GM15510 (cell line): ENCODE results near the gene STAC.

Experiments used
- POLR2A ChIP-seq: IDR thresholded peaks from 3 replicates; pipeline ENCODE4 v1.6.1; 2011; ENCODE audit warnings: borderline replicate concordance; ENCODE audit not compliant: insufficient read length; ENCODE audit errors: extremely low read depth

Gene STAC, protein sequence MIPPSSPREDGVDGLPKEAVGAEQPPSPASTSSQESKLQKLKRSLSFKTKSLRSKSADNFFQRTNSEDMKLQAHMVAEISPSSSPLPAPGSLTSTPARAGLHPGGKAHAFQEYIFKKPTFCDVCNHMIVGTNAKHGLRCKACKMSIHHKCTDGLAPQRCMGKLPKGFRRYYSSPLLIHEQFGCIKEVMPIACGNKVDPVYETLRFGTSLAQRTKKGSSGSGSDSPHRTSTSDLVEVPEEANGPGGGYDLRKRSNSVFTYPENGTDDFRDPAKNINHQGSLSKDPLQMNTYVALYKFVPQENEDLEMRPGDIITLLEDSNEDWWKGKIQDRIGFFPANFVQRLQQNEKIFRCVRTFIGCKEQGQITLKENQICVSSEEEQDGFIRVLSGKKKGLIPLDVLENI

DNA sequence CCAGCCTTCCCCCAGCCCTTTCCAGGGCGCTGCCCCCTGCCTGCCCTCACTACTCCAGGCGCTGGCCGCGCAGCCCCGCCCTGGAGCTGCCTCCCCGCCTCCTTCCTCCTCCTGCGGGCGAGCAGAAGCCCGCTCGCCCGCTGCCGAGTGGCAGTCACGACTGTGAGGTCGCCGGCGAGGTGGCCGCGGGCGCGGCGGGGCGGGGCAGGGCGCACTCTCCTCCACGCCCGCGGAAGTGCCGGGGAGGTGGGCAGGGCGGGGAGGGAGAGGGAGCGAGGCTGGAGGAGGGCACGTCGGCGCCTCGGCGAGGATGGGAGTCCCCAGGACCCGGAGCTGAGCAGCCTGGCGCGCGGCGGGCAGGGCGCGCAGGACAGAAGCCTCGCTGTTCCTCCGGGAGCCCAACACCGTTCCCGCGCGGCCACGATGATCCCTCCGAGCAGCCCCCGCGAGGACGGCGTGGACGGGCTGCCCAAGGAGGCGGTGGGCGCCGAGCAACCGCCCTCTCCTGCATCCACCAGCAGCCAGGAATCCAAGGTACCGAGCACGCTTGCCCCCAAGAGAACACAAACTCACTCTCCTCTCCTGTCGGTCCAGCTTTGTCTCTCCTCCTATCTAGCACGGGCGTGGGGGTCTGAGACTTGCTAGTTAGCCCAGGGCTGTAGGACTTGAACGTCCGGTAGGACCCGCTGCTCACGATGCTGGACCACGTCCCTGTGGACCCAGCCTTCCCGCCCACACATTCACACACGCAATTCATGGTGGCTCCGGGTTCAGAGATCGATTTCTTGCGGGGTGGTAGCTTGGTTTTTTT, at the start of gene STAC:
TSS of gene STAC (plus strand) at position 284 of the 811 bp plus-strand sequence. CDS start at position 424, 140 bp downstream.
- no peak for TF ChIP-seq POLR2A

DNA sequence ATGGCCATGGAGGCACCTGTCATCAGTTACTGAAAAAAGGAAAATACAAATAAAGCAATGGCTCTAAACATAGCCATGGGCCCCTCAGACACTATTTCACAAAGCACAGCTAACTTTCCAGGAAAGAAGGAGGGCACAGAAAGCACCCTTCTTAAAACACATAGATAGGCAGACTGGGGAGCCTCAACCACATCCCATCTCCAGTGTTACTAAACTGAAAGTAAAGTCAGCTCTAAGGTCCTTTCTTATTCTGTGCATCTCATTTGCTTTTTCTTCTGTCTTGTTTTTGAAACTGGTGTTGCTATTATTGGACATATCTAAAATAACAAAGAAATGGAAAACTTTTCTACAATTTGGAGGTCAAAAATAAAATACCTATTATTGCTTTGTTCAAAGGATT, 48.2 kb upstream of the STAC start:
- no peak for TF ChIP-seq POLR2A

DNA sequence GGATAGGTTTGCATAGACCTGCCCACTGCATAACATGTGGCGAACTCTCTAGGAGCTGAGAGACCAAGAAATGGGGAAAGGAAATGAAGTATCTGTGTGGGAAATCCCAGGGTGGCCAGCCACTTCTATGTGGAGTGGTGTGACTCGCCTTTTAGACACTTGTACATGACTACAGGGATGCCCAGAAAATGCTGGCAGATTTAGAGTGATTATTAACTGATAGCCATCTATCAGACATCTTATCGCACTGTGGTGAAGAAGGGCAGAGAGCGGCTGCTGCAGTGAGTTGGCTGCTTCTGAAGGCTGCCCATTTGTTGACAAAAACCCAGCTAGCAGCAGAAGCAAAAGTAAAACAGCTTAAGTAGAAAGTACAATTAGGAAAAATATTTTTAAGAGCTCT, 18.1 kb upstream of the STAC start:
- no peak for TF ChIP-seq POLR2A

DNA sequence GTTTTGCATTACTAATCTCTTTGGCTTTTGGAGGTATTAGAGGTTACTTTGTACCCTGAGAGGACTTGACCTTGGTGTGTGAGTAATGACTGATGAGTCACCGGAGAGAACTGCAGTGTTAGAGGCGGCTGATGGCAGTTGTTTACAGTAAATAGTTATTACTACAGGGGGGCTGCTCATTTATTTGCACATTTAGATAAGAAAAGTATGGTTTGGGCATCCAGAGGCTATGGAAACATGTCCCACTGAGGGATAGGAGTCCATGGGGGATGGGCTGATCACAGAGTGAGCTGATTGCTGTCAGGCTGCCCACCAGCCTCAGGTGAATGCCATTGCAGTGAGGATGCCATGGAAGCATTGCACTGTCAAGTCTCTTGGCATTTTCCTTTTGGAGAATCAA, 17.3 kb upstream of the STAC start:
- TF ChIP-seq POLR2A = no peak

DNA sequence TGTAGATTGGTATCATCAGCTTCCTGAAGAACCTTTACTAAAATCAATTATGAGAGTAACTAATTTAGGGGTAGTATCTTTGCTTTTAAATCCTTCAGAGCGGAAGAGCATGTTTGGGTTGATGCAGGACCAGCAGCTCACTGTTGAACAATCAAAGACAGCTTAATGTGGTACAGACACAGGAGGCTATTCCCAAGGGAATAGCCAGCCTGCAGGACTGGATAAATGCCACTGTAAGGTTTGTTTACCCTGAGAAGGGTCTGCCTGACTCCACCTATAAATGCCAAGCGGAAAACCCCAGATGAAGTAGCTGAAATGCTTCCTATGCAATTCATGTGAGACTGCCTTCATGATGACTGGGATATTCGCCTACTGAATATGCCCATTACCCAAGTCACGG, 16.0 kb upstream of the STAC start:
- no peak for TF ChIP-seq POLR2A

DNA sequence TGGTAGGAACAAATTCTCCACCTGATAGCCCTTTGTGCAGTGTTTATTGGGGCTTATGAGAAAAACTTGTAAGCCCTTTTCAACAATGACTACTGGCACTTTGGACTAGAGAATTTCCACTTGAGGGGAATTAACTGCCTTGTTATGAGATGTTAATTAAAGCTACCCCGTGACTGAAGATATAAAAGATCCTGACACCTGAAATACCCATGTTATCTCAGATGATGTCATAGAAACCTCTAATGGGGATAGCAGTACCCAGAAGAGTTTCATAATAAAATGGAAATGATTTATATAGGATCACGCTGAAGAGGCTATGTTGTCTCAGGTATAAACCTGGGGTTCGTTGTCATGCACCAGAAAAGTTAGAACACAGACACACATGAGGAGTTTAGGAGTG, 14.5 kb upstream of the STAC start:
- no peak for TF ChIP-seq POLR2A

DNA sequence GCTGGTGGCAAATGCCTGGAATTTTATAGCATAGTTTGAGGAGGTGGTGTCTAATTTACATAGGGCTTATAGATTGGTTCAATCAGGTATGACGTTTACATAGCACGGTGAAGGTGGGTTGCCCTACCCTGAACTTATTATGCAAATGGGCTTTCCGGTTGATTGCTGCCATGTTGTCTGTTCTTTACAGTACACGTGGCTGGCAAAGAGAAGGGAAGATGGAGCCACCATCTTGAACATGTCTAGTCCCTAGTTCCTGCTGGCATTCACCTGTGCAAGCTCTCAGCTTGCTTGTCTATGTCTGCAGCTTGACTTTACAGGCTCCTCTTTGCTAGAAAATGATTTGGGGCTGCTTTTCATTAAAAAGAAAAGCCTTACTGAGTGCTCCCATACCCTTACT, 14.0 kb upstream of the STAC start:
- TF ChIP-seq POLR2A = no peak

DNA sequence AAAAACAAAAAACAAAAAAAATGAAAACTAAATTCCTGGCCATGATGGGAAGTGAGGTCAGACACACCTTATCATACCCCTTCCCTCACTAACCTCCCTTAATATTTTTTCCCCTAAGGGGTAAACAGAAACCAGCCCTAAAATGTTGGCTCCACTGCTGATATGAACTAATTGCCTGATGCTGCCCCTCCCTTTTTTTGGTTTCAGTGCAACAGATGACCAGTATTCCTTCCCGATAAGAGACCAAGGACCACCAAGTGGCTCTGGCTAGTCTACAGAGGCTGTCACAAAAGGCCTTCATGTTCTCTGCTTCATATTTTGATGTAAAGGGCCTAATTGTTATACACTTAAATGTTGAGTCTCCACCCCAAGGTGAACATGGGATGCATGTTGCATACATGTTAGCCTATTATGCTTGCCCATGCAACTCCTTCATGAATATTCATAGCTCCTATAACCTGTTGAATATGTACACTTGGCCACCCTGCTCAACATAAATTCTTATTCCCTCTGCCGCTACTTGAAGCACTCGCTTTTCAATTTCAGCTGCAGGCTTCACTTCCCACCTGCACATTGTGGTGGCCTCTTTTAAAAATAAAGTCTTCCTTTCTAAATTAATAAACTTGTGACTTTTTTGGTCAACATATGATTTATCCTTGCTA, 12.3 kb upstream of the STAC start:
- TF ChIP-seq POLR2A = no peak

DNA sequence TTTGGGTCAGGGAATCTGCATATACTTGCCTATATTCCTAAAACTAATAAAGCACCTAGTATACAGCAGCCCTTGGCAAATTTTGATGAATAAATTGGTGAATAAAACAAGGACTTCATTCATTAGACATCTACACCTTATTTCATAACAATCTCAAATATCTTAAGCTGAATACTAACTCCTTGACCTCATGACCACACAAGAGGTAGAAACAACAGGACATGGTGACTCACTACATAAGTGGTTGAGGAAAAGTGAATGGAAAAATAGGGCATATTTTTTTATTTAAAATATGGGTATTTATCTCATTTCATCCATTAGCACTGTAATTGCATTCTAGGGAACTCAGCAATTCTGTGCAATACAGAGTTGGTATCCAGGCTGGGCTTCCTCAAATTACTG, 7.8 kb upstream of the STAC start:
- TF ChIP-seq POLR2A = no peak

DNA sequence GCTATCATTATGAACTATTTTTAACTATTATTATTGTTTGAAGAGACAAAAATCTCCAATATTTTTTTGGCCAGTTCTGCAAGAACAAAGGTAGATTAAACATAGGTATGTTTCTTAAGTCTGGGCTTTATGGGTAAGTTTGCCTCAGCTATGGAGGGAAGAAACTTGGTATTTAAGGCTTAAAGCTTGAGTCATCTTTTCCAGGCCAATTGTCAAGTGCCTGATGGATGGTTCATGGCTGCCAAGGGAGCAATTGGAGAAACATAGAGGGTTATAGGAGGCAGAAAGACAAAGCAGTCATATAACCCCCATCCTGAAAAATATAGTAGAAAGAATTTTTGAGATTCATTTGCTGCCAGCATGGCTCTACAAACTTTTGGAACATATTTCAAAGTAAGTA, 7.2 kb upstream of the STAC start:
- no peak for TF ChIP-seq POLR2A

DNA sequence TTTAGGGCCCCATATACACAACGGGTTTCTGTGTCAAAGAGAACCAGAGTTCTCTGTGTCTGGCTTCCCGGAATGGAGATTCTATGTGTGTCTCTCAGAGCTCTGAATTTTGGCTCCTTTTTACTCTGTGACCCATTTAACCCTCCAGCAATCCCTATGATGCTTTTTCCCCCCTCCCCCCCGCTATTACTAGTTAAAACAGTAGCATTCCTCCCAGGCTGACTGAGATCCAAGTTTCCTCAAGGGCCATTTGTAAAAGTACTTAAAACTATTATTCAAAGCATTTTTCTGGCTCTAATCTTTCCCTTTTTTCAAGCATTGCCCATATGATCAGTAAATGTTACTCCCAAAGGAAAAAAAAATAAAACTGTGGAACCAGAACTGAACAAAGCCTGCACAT, 6.6 kb upstream of the STAC start:
- no peak for TF ChIP-seq POLR2A

DNA sequence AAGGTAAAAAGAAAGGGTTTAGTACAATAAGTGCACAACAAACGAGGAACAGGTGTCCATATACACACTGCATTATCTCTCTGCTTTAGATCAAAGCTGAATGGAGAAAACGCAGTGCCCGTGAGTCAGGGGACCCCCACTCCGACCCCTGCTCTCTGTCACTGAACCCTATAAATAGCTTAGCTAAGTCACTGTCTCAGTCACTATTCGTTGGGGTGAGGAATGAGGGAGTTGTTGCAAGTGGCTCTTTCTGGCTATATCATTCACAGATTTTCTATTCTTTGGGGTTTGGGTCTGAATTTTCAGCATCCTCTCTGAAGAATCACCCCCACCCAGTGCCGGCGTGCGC, 458 bp upstream of the STAC start:
- no peak for TF ChIP-seq POLR2A

DNA sequence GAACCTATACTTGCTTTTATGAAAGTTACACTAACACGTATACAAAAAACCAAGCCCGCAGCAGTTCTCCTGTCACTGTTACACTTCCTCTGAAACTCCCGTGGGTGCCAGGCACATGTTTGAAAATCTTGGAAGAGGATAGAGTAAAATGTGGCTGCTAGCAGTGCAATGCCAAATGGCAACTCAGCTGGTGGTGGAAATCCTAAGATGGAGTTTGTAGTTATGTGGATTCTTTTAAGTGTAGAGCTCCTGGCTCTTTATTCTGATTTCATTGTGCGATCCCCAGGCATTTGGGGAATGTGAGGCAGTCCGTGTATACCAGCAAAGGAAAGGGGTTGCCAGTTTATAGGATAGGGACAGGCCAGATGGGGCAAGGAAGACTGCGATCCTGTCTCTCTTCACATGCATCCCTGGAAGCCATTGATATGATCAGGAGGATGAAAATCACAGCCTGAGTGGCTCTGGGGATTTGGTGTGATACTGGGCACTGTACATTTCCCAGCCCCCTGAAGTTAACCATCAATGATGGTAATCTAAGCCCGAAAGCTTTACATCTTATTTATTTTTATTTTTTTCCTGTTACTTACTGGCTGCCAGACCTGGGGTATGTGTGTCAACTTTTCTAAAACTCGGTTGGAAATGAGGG, 1.1 kb downstream of the STAC start:
- TF ChIP-seq POLR2A = no peak

DNA sequence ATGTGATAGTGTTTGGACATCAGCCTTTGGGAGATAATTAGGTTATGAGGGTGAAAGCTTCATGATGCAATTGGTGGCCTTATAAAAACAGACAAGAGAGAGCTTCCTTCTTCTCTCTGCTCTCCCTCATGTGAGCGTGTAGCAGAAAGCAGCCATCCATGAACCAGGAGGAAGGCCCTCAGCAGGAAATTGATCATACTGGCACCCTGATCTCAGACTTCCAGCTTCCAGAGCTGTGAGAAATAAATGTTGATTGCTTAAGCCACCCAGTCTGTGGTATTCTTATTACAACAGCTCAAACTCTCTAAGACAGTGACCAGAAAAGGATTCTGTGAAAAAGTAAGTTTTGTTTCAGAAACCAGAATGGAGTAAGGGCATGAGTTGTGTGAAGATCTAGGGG, 13.3 kb downstream of the STAC start:
- TF ChIP-seq POLR2A = no peak

DNA sequence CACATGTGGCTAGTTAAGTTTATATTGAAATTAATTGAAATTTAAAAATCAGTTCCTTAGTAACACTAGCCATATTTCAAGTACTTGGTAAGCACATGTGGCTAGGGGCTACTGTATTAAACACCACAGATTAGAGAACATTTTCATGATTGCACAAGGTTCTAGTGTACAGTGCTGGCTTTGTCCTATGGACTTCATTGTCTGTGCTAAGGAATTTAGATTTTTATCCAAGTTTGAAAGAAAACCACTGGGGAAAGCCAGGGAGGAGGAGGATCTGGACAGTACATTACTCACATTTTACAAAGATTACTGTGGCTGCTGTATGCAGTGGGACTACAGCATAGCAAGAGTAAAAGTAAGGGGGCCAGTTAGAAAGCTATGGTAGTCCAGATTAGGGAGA, 13.9 kb downstream of the STAC start:
- no peak for TF ChIP-seq POLR2A
